Limb (tissue), 2 donors: ENCODE measurements around the gene ATP7B.
A peak's percentile ranks its signal among the peaks of the same experiment; 100 is the strongest.

Experiments
- DNase-seq, 2 donors: peaks; one replicate each; pipeline ENCODE4 v3.0.0-alpha.2; 2016; ENCODE audit errors: extremely low spot score in 2 of 2

Gene ATP7B

GRCh38 chr13:51978796-51979556, 32.3 kb downstream of the ATP7B start:
- no peak for DNase-seq

- no peak for DNase-seq
These were observed 33.6 kb downstream of the ATP7B start for GRCh38 chr13:51977625-51978024.

- no peak for DNase-seq
These were observed 34.4 kb downstream of the ATP7B start for GRCh38 chr13:51976890-51977289.

DNA sequence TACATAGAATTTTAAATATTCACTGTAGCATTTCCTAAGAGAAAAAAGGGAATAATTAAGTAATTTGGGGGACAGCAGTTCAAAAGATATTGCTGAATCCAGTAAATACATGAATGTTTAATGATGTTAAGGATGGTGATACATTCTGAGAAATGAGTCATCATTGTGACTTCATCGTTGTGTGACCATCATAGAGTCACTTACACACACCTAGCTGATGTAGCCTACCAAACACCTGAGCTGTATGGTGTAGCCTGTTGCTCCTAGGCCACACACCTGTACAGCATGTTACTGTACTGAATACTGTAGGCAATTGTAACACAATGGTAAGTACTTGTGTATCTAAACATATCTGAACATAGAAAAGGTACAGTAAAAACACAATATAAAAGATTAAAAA, 34.8 kb downstream of the ATP7B start:
- no peak for DNase-seq

GRCh38 chr13:51974482-51974881, 36.8 kb downstream of the ATP7B start:
- DNase-seq: no peak

GRCh38 chr13:51971520-51972426, 39.5 kb downstream of the ATP7B start:
- no peak for DNase-seq

GRCh38 chr13:51970349-51970748, 40.9 kb downstream of the ATP7B start:
- no peak for DNase-seq

- no peak for DNase-seq
These were observed 43.5 kb downstream of the ATP7B start for GRCh38 chr13:51967482-51968446.

- no peak for DNase-seq
These were observed 45.1 kb downstream of the ATP7B start for GRCh38 chr13:51966186-51966585.

GRCh38 chr13:51961493-51962403, 49.5 kb downstream of the ATP7B start:
- DNase-seq: no peak

- DNase-seq: no peak
These were observed 50.5 kb downstream of the ATP7B start for GRCh38 chr13:51960766-51961165.

GRCh38 chr13:51959773-51960172, 51.5 kb downstream of the ATP7B start:
- DNase-seq: no peak

- no peak for DNase-seq
These were observed 53.1 kb downstream of the ATP7B start for GRCh38 chr13:51958217-51958547.

- no peak for DNase-seq
These were observed 53.7 kb downstream of the ATP7B start for GRCh38 chr13:51957377-51958216.

DNA sequence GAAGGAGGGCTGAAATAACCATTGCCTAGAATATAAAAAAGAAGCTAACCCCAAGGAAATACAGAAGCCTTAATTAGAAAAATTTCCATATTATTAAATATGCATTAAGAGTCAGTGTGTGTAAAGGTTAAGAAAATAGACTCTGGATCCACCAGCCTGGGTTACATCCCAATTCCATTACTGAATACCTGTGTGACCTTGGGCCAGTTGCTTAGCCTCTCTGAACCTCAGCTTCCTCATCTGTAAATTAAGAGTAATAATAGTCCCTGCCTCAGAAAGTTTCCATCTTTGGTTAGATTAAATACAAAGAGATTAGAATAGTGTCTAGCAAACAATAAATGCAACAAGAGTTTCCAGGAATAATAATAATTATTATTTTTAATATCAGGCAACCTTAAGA, 54.5 kb downstream of the ATP7B start:
- DNase-seq: no peak

DNA sequence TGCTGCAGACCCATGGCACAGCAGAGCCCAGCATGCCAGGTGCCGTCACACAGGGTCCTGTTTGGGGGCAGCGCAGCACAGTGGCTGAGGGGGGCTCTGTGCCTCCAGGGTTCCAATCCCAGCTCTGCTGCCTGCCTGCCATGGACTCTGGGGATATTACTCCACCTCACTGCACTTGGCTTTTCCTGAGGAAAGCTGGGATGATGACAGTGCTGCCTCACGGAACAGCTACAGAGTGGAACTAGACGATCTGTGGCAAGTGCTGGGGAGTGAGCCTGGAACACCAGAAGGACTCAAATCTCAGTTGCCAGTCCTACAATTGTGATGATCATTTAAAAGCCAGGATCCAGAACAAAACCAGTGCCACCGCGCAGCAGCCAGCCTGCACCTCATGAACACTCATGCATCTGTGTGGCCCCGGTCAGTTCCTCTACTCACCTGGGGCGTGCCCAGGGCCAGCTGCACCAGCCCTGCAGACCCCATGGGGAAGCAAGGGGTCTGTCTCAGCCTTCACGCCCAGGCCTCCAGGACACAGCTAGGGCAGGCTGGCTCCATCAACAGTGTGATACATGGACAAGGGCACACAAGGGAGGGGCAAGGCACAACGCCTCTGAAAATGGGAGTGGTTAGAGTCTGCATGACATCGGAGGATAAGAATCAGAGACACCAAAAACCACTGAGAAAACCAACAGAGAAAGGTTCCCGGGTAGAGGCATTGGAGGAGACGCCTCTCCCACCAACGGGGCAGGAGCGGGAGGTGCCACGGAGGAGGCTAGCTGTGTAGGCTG, 55.2 kb downstream of the ATP7B start:
- no peak for DNase-seq

- peak; percentile 53 to 67 for DNase-seq
These were observed 55.9 kb downstream of the ATP7B start for GRCh38 chr13:51955281-51955771.

- no peak for DNase-seq
These were observed 57.7 kb downstream of the ATP7B start for GRCh38 chr13:51953347-51954195.
